ENCODE data around the gene LBR.

LBR gene

DNA sequence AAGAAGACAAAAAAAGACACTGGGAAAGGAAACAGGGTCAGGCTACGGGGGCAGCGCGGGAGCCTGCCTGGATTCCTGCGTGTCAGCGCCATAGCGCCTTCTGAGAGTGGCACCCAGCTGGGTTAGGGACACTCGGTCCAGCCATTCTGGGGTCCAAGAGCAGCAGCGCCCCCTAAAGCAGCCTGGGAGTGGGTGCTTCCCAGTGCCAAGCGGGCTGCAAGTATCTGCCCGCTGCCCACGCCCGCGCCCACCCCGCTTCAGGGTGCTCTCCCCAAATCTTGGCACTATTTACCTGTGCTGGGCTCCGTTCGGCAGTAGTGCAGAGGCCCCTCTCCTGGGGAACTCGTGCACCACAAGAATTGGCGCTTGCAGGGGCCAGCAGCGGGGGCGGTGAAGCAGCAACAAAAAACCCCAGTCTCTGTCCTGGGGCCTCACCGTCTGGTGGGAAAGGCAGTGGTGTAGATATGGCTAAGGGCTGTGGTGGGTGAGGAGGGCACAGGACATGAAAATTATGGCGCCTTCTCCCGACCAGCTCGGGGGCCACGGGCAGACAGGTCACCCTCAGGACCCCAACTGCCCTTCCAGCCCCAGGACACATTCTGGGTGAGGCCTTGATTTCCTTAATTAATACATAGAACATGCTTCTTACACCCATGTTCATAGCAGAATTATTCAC is 24.1 kb upstream of the LBR start:
- no peak overlapping the region for H3K4me3 ChIP-seq (ENCODE audit: low read depth in 1 of 2, low read length in 1 of 2)
- H3K27me3 ChIP-seq = no peaks in the 10 kb centered on the region
- no peak overlapping the region for H3K27ac ChIP-seq
- TF ChIP-seq, protein P1, sequence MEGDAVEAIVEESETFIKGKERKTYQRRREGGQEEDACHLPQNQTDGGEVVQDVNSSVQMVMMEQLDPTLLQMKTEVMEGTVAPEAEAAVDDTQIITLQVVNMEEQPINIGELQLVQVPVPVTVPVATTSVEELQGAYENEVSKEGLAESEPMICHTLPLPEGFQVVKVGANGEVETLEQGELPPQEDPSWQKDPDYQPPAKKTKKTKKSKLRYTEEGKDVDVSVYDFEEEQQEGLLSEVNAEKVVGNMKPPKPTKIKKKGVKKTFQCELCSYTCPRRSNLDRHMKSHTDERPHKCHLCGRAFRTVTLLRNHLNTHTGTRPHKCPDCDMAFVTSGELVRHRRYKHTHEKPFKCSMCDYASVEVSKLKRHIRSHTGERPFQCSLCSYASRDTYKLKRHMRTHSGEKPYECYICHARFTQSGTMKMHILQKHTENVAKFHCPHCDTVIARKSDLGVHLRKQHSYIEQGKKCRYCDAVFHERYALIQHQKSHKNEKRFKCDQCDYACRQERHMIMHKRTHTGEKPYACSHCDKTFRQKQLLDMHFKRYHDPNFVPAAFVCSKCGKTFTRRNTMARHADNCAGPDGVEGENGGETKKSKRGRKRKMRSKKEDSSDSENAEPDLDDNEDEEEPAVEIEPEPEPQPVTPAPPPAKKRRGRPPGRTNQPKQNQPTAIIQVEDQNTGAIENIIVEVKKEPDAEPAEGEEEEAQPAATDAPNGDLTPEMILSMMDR (IDR thresholded peaks at IDR 0.05) = no peak
- peaks cover 16 to 22% of the 10 kb centered on the region in 2 experiments for H3K4me1 ChIP-seq (ENCODE audit: control insufficient read depth in 1 of 2, insufficient read depth in 1 of 2, low read depth in 1 of 2, low read length in 1 of 2)
- H3K9me3 ChIP-seq = no peaks in the 10 kb centered on the region
- H3K36me3 ChIP-seq = no peaks in the 10 kb centered on the region

DNA sequence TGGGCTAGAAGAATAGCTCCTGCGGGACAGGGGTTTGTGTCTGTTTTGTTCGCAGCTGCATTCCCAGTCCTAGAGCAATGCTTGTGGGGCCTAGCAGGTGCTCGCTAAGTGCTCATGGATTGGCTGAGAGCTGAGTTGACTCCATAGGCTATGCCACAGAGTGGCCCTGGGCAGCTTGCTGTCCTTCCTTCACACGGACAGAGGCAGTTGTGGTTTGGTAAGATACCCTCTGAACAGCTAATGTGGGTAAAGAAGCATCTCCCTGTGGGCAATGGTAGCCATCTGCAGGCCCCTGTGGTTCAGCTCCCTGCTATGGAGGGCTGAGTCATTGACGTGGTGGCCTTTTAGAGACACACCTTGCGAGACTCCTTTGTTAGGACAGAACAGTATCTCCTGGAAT is 23.5 kb upstream of the LBR start:
- Histone ChIP-seq H3K27ac (no peak overlapping the region), H3K9me3 (no peaks in the 10 kb centered on the region), H3K4me1 (ENCODE audit: control insufficient read depth in 1 of 2, insufficient read depth in 1 of 2, low read depth in 1 of 2, low read length in 1 of 2) (peaks cover 23 to 29% of the 10 kb centered on the region in 2 experiments), H3K27me3 (no peaks in the 10 kb centered on the region), H3K36me3 (no peaks in the 10 kb centered on the region), H3K4me3 (ENCODE audit: low read depth in 1 of 2, low read length in 1 of 2) (no peak overlapping the region)
- TF ChIP-seq, protein P1 (IDR thresholded peaks at IDR 0.05) = no peak

DNA sequence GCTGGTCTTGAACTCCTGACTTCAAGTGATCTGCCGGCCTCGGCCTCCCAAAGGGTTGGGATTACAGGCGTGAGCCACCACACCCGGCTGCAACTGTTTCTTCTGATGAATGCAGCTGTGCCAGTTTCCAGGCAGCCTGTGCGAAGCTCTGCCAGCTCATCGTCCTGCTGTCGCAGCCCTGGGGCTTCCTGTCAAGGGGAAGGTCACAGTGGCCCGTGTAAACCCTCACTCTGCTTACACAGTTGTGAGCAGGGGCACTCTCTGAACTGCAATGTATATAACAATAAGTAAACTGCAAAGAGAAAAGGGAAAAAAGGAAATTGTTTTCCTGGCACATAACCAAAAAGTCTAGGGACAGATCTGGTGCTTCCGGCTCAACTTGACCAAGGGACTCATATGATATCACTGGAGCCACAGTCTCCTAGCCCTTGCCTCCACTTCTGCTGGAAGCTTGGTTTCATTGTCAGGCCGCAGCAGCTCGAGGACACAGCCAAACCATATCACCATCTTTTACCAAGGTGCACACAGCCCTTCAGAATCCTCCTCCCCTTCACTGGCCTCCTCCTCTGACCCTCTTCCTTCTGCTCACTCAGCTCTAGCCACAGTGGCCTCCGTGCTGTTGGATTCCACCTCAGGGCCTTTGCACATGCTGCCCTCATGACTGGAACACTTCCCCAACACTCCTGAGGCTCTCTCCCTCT is 22.8 kb upstream of the LBR start:
- H3K4me1 ChIP-seq (ENCODE audit: control insufficient read depth in 1 of 2, insufficient read depth in 1 of 2, low read depth in 1 of 2, low read length in 1 of 2) = peaks cover 30 to 36% of the 10 kb centered on the region in 2 experiments
- TF ChIP-seq, protein P1 (IDR thresholded peaks at IDR 0.05) = no peak
- no peaks in the 10 kb centered on the region for H3K27me3 ChIP-seq
- peak overlapping the region; percentile 67 for H3K27ac ChIP-seq
- no peaks in the 10 kb centered on the region for H3K9me3 ChIP-seq
- no peaks in the 10 kb centered on the region for H3K36me3 ChIP-seq
- no peak overlapping the region for H3K4me3 ChIP-seq (ENCODE audit: low read depth in 1 of 2, low read length in 1 of 2)

DNA sequence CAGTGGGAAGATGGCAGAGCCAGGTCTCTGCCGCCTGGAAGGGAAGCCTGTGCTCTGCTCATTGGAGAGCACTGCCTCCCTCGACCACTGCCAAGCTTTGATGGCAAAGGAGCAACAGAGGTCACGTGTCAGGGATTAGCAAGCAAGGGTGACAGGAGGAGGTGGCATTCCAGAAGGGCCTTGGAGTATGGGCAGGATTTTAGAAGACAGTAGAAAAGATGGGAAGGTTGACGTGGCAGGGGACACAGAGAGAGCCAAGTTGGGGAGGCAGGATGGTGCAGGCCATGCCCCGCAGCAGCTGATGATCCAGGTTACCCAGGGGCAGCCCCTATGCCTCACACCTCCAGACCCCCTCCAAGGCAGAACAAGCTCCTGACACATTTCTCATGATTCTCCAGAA is 21.9 kb upstream of the LBR start:
- Histone ChIP-seq H3K36me3 (no peaks in the 10 kb centered on the region), H3K4me1 (ENCODE audit: control insufficient read depth in 1 of 2, insufficient read depth in 1 of 2, low read depth in 1 of 2, low read length in 1 of 2) (peaks cover 38 to 42% of the 10 kb centered on the region in 2 experiments), H3K27ac (no peak overlapping the region), H3K4me3 (ENCODE audit: low read depth in 1 of 2, low read length in 1 of 2) (no peak overlapping the region), H3K9me3 (no peaks in the 10 kb centered on the region), H3K27me3 (no peaks in the 10 kb centered on the region)
- TF ChIP-seq, protein P1 (IDR thresholded peaks at IDR 0.05) = no peak

DNA sequence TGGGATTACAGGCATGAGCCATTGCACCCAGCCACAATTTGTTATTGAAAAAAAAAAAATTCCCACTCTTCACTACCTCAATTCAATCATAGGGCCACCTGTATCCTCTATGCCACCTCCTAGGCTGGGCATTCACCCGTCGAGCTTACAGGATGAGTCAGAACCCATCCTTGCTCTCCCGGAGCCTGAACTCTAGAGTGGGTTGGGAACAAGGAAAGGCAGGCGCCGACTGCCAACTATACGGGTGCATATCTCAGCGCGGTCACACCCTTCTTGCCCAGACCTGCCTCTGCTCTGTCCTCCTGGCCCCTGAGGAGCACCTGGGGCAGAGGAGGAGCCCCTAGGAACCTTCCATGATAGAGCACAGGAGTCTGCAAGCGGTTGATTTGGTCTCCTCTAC is 21.4 kb upstream of the LBR start:
- no peak overlapping the region for H3K27ac ChIP-seq
- no peaks in the 10 kb centered on the region for H3K9me3 ChIP-seq
- H3K4me3 ChIP-seq (ENCODE audit: low read depth in 1 of 2, low read length in 1 of 2) = no peak overlapping the region
- peaks cover 44 to 47% of the 10 kb centered on the region in 2 experiments for H3K4me1 ChIP-seq (ENCODE audit: control insufficient read depth in 1 of 2, insufficient read depth in 1 of 2, low read depth in 1 of 2, low read length in 1 of 2)
- TF ChIP-seq, protein P1 (IDR thresholded peaks at IDR 0.05) = no peak
- H3K27me3 ChIP-seq = no peaks in the 10 kb centered on the region
- no peaks in the 10 kb centered on the region for H3K36me3 ChIP-seq
